Vagina (tissue), 2 donors: Measurements from ENCODE around the gene SMURF1.

Experiments used
- CTCF ChIP-seq, 3 experiments: fragments of 450-650 bp in 2 of 3; fragments of 200-600 bp in 1 of 3; sonication (generic) in 1 of 3; IDR thresholded peaks; one replicate each; pipeline ENCODE4 v1.5.1; 2017 to 2019; ENCODE audit warnings: antibody characterized with exemption in 3 of 3, mild to moderate bottlenecking in 2 of 3, moderate library complexity in 2 of 3
- POLR2A ChIP-seq, 2 donors: fragments of 450-650 bp; IDR thresholded peaks; one replicate each; pipeline ENCODE4 v1.6.1; 2017; ENCODE audit warnings: antibody characterized with exemption in 2 of 2, mild to moderate bottlenecking in 2 of 2, moderate library complexity in 2 of 2

- TF ChIP-seq CTCF (IDR thresholded peaks at IDR 0.05) (no peak), POLR2A (IDR thresholded peaks at IDR 0.05) (no peak)
Observed at GRCh38 chr7:99155211-99155610, 11.3 kb upstream of the SMURF1 start.
